Fibroblast of mammary gland (primary cell): ENCODE results near the gene SLC35D3.
"Not testable (repeated sequence)": the region's sequence is repeated elsewhere in the genome, so short reads cannot be mapped to it uniquely, and the experiment has no call there.

Experiments used
- DNase-seq: peaks from one replicate; pipeline ENCODE4 v3.0.0-alpha.2; 2010; ENCODE audit warnings: low read depth
- H3K4me3 ChIP-seq: 2 replicates; pipeline ENCODE4 v1.5.1; 2011; ENCODE audit warnings: low read depth, mild to moderate bottlenecking, low read length, moderate library complexity; ENCODE audit not compliant: control insufficient read depth
- CTCF ChIP-seq: conservative IDR thresholded peaks from 2 replicates; pipeline ENCODE4 v1.5.1; 2011; ENCODE audit warnings: low read depth, low read length, inconsistent platforms; ENCODE audit not compliant: control insufficient read depth, insufficient read depth

Gene SLC35D3

GRCh38 chr6:136932599-136932998 is 10.5 kb downstream of the SLC35D3 start:
- no peak overlapping the region for H3K4me3 ChIP-seq
- no peak for TF ChIP-seq CTCF
- no peak for DNase-seq

DNA sequence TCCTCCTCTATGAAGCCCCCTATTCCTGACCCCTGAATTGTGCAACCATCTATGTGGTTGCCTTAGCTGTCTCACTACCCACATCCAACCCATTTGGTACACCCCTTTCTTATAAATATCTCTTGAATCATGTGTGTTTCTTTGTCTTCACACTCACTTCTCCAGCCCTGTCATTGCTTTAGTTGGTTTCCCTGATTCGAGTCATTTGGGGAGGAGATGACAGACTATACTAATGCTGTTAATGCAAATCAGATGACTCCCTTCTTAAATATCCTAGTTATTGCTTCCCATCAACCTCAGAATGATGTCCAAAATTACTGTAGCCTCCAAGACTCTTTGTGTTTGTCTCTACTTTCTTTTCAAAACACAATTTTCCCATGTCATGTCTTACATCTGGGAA is 23.0 kb downstream of the SLC35D3 start:
- H3K4me3 ChIP-seq = no peak overlapping the region
- DNase-seq = no peak
- TF ChIP-seq CTCF = no peak

DNA sequence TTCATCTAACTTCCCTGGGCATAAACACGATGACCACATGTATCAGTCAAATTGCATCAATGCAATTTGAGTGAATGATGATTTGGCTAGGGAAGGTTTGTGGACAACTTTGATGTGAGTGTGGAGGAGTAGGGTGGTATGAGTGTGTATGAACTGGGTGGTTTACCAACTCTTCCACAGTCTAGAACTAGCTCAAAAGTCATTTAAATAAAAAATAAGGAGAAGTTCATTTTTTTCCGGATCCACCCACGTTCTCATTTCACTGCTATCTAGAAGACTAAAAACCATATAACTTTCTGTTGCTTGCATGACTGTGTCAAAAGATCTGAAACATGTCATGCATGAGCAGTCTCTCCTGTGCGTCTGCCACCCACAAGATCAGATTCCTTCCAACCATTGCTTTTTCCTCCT is 23.6 kb downstream of the SLC35D3 start:
- TF ChIP-seq CTCF = no peak
- no peak overlapping the region for H3K4me3 ChIP-seq
- DNase-seq = no peak

DNA sequence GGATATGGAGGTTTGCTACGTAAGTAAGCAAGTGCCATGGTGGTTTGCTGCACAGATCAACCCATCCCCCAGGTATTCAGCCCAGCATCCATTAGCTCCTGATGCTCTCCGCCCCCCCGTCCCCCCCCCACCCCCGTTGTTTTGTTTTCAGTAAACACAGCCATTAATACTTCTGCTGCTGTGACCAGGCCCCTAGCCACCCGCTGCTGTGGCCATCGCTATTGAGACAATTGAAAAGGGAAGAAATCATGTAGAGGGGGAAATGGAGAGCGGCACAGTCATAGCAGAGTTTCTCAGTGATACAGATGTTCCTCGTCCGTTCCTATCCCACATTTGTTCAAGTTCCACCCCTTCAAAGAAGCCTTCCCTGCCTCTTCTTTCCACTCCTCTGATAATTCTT is 24.9 kb downstream of the SLC35D3 start:
- DNase-seq = no peak
- H3K4me3 ChIP-seq = no peak overlapping the region
- no peak for TF ChIP-seq CTCF

GRCh38 chr6:136949957-136950356 is 27.9 kb downstream of the SLC35D3 start:
- not testable (repeated sequence) for DNase-seq, H3K4me3 ChIP-seq

- TF ChIP-seq CTCF = no peak
- no peak overlapping the region for H3K4me3 ChIP-seq
- DNase-seq = peak; percentile 5
Measured at GRCh38 chr6:136950436-136951126, 28.5 kb downstream of the SLC35D3 start.

GRCh38 chr6:136952714-136953260 is 30.7 kb downstream of the SLC35D3 start:
- H3K4me3 ChIP-seq = no peak overlapping the region
- TF ChIP-seq CTCF = no peak
- DNase-seq = no peak
